HG03378 (cell line): ENCODE measurements around the gene PIGM.

Source experiments
- ATAC-seq: cut with Tn5 transposase; IDR thresholded peaks from one replicate; pipeline ENCODE4 v1.9.1; 2021; ENCODE audit warnings: mild to moderate bottlenecking, moderate library complexity; ENCODE audit not compliant: unreplicated experiment

The PIGM gene

GRCh38 chr1:160022330-160023310 is 9.2 kb downstream of the PIGM start:
- no peak for ATAC-seq

DNA sequence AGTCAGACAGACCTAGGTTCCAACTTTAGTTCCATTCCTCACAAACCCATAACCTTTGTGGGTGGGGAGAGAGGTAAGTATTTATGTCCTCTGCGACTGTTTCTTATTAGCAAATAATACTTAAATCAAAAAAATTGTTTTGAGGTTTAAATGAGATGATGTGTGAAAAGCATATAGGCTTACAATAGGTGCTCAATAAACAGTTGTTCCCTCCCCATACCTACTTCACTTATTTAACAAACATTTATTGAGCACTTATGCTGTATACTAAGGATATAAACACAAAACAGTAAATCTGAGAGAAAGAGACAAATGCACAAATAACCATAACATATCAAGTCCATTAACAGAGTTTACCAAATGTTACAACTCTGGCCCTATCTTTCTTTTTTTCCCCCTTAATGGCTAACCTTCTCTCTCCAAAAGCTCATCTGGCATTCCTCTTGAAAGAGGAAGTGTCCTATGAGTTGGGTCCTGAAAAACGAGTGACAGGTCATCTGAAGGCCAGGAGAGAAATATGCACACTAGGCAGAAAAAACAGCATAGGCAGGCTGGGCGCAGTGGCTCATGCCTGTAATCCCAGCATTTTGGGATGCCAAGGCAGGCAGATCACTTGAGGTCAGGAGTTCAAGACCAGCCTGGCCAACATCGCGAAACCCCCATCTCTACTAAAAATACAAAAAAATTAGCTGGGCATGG is 10.3 kb downstream of the PIGM start:
- ATAC-seq, result no peak

DNA sequence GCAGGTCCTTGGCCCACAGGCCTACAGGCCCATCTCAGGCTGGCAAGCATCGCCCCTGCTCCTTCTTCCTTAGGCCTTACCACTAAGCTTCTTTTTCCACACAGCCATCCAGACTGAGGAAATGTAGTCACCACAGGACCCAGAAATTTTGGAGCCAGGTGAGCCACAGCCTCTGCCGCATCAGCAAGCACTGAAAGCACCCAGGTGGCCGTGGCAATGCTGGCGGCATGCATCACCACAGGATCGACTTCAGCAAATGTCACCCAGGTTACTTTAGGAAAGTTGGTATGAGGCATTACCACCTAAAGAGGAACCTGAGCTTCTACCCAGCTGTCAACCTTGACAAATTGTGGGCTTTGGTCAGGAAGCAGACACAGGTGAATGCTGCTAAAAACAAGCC is 11.6 kb downstream of the PIGM start:
- no peak for ATAC-seq

GRCh38 chr1:160018900-160019299 is 12.9 kb downstream of the PIGM start:
- no peak for ATAC-seq

DNA sequence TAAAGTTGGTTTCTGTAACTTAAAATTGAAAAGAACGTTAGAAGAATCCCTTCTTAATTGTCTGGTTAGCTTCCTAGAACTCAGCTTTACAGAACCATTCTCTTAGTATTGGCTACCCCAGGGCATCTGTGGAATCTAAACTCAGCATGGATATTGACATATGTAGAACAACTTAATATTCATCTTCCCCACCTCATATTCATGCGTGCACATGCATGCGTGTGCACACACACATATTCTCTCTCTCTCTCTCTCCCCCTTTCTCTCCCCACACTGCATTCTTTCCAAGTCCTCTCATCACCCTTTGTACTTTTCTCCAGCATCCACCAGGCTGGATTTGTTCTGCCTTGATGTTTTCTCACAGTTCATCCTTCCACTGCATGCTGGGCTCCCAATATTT is 13.4 kb downstream of the PIGM start:
- ATAC-seq, result no peak

DNA sequence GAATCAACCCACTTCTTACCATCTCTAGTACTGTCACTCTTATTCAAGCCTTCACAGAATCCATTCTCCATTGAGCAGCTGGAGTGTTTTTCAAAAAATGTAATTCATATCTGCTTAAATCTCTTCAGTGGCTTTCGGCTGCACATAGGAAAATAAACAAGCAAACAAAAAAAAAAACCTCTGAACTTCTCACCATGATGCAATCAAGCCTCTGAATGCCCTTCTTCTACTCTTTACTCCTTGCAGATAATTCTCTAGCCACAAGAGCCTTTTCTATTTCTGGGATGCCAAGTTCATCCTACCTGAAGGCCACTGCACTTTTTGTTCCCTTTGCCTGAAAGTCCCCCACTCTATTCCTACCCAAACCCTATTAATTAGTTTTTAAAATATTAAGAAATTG is 14.2 kb downstream of the PIGM start:
- no peak for ATAC-seq

GRCh38 chr1:160011781-160012180 is 20.0 kb downstream of the PIGM start:
- ATAC-seq, result no peak

GRCh38 chr1:160009801-160010200 is 22.0 kb downstream of the PIGM start:
- no peak for ATAC-seq

DNA sequence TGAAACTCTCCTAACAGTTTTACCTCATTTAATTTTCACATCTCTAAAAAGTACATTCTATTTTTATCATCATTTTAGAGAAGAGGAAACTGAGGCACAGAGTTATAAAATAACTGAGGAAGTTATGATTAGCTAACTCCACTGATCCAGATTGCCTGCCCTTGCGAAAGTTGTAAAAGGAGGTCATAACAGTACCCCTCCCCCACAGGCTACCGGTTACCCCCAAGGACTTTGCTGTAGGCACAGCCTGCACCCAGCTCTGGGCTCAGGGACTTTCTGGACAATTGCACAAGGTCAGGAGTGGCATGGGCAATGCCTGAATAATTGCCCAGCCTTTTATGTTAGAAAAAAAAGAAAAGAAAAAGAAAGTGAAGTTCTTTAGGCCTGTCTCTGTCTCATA is 22.7 kb downstream of the PIGM start:
- ATAC-seq, result no peak

- no peak for ATAC-seq
Measured at GRCh38 chr1:160007577-160008200, 24.1 kb downstream of the PIGM start.

GRCh38 chr1:160006312-160006940 is 25.4 kb downstream of the PIGM start:
- ATAC-seq, result no peak

- no peak for ATAC-seq
Measured at GRCh38 chr1:160005070-160005469, 26.7 kb downstream of the PIGM start.

DNA sequence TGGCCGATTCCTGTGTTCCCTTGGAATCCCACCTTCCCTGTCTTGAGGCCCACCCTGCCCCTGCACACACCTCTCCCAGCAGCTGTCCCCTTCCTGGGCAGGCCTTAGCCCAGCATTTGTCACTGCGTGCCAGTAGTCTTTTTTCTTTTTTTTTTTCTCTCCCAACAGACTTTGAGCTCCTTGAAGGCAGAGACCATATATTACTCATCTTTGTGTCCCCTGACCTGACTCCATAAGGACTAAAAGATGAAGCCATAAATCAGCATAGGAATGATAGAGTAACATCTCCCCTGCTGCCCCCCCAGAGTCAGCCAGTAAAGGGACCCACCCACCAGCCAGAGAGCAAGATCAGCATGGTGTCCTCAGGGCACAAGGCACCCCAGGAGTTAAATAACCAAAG is 27.4 kb downstream of the PIGM start:
- ATAC-seq, result no peak

GRCh38 chr1:160004001-160004400 is 27.8 kb downstream of the PIGM start:
- no peak for ATAC-seq

DNA sequence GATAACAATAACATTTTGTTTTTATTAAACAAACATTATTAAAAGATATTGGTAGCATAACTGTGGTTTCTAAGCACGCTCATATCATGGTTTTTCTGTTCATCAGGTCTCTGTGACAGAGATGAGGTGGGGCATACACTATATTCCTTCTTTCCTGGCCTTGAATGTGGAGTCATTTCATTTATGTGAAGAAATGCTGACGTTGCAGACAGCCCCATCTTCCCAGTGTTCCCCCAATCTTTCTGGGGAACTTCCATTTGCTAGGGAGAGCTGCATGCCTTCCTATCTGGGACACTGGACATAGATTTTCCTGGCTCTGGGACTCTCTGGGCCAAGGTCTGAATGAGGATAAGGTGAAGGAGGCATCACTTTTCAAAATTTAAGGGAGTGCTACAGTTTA is 30.4 kb downstream of the PIGM start:
- no peak for ATAC-seq

GRCh38 chr1:159999204-159999603 is 32.6 kb downstream of the PIGM start:
- no peak for ATAC-seq

- ATAC-seq, result no peak
Measured at GRCh38 chr1:159996653-159997052, 35.1 kb downstream of the PIGM start.

GRCh38 chr1:159994896-159995295 is 36.9 kb downstream of the PIGM start:
- ATAC-seq, result no peak

- ATAC-seq, result no peak
Measured at GRCh38 chr1:159993911-159994310, 37.9 kb downstream of the PIGM start.

DNA sequence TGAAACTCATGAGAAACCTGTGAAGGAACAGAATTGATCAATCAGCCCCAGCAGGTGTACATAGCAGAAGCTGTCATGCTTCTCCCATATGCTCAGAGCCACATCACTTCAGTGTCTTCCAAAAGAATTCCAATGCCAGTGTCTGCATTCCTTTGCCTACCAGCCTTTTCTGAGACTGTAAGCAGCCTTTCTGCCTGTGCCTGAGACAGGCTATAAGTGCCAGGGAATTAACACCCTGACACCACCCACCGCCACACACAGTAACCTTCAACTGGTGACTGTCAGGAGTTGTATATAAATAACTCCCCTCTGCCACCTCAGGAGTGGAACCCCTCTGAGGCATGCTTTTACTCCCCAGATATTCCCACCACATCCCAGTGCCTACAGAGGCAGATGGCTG is 39.6 kb downstream of the PIGM start:
- no peak for ATAC-seq

DNA sequence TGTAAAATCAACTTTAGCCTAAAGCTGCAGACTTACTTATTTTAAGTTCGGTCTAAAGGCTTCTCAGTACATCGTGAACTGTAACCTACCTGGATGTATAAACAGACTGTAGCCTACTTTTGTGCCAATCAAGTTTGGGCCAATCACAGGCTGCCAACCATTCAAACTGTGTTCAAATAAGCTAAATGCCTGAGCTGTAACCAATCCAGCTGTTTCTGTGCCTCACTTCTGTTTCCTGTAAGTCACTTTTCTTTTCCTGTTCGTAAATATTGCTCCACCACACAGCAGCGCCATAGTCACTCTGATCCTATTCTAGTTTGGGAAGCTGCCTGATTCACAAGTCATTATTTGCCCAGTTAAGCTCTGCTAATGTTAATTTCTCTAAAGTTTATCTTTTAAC is 40.3 kb downstream of the PIGM start:
- ATAC-seq, result no peak
